OCI-LY7 (cell line): Measurements from ENCODE around the gene ATP11A.

Source experiments
- CTCF ChIP-seq: fragments of 200-600 bp; sonication (generic); conservative IDR thresholded peaks from 2 replicates; pipeline ENCODE4 v1.5.1; 2014; ENCODE audit warnings: mild to moderate bottlenecking, antibody characterized with exemption, low read length, moderate library complexity, mixed read lengths
- EZH2phosphoT487 ChIP-seq: fragments of 200-600 bp; sonication (generic); IDR thresholded peaks from 2 replicates; pipeline ENCODE4 v1.6.1; 2018; ENCODE audit warnings: low read depth, borderline replicate concordance, mild to moderate bottlenecking, mixed run types, antibody characterized with exemption, low read length, moderate library complexity, mixed read lengths

GRCh38 chr13:112752711-112753541 is 63.1 kb downstream of the ATP11A start:
- TF ChIP-seq CTCF, result no peak
- TF ChIP-seq EZH2phosphoT487, result no peak
